Activated CD8-positive, alpha-beta memory T cell treated with anti-CD3 and anti-CD28 coated beads, Interleukin-2, amount 50 U/mL, for 4 hours (primary cell): ENCODE measurements around the gene CCDC89.

Experiments
- DNase-seq: peaks from one replicate; pipeline ENCODE4 v3.0.0-alpha.2; 2020

The CCDC89 gene

DNA sequence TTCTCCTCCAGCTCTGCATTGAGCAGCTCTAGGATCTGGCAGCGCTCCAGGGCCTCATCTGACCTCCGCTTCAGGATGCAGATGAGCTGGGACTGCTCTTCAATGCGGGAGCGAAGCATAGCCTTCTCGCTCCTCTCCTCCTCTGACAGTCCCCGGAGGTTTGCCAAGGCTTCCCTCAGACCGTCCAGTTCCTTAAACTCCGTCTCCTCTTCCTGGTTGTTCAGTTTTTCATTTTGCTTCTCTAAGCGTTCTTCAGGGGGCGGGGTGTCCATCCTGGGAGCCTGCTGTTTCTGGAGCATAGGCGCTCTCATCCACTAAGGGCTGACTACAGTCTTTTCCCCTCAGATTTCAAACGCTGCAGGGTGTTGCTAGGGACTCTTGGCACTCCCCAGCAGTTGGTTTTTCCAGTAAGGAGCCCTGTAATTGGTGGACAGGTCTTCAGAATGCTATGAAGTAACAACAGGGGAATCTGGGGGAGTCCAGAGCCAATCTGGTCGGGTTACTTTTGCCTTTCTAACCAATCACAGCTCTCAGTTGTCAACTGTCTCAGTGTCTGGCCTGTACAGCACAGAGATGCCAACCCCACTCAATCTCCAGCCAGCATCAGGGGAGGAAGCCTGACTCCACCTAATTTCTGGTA lies at the start of gene CCDC89:
Gene CCDC89, minus strand, starts transcription at position 376 of the 640 bp plus-strand sequence. Its CDS starts 65 bp downstream, at position 311.
- no peak for DNase-seq

DNA sequence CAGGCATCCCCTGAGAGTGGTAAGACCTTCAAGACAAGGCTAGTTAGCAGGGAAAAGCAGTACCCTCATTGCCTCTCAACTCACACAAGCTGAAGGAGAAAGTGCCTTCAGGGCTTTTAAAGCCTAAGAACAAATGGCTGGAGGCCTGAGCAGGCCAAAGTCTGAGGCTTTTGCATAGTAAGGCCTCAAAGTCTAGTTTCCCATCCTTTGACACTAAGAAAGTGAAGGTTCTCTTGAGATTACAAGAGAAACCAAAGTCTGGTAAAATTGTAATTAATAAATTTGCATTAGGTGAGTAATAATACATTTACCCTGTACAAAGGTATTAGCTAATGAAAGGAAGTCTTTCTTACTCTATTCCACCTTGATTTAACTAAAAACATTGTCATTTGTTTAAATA lies 47.0 kb upstream of the CCDC89 start:
- no peak for DNase-seq

DNA sequence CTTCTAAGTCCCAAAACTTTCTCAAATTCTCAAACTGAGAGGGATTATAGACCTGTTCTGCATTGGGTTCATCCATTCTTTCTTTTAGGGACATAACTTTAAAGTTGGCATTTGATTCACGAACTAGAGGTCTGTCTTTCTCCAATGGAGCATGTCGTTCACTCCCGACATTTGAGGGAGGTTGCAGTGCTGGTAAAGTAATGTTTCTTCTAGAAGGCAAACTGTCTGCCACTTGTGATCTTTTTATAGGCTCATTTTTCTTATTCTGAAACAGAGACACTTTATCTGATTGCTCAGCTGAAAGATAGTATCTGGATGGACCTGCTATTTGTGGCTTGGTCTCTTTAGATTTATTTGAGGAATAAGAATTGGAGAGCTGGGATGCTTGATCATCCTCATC lies 40.4 kb upstream of the CCDC89 start:
- no peak for DNase-seq

GRCh38 chr11:85725510-85726258 lies 39.7 kb upstream of the CCDC89 start:
- no peak for DNase-seq

GRCh38 chr11:85724748-85725465 lies 38.9 kb upstream of the CCDC89 start:
- no peak for DNase-seq

GRCh38 chr11:85723088-85723487 lies 37.1 kb upstream of the CCDC89 start:
- no peak for DNase-seq

- no peak for DNase-seq
Observed at GRCh38 chr11:85721191-85721590, 35.2 kb upstream of the CCDC89 start.

- no peak for DNase-seq
Observed at GRCh38 chr11:85718991-85719807, 33.2 kb upstream of the CCDC89 start.

DNA sequence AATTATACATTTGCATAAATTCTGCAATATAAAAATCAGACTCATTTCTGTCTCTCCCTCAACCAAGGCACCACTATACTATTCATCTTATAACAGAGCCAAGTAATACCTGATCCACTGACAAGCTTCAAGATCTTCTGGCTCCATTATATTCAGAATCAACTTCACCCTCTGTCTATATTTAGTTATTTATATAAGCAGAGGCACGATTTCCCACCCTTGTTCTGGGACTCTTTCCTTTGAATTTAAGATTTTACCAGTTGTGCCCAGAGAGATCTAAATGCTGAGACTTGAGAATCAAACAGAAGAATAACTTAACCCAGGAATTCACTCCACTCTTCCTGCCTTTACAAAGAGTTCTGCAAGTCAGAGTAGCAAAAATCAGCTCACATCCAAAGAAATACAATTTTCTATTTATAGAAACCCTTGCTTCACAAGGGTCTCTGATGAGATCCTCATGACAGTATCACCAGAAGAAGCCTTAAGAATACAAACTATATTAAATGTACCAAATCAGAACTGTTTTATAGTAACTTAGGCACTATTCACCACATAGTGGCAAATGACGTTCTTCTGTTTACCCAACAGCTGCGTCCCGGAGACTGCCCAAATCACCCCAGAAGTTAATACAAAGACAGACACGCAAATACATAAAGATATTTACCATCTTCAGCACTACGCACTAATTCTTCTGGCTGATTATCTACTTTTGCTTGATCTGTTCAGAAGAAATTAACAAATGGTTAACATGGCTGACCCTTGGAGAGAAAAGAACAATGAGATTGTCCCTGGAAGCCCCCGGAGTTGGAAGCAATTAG lies 32.3 kb upstream of the CCDC89 start:
- DNase-seq, result no peak

DNA sequence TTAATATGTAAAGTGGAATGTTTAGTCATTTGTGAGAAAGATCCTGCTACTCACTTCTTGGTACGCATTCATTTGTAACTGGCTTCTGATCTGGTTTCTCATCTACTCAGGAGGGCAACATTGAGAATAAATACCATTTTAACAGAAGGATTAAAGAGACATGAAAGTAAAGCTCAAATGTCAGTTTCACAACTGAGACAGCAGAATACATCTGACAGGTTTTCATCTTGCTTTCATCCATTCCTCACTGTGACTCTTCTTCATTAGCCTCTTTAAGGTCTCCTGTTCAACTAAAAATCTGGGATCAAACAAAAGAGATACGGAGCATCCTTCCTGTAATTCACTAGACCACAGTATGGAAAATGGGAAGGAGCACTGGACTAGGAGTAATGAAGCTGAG lies 31.4 kb upstream of the CCDC89 start:
- DNase-seq, result no peak

DNA sequence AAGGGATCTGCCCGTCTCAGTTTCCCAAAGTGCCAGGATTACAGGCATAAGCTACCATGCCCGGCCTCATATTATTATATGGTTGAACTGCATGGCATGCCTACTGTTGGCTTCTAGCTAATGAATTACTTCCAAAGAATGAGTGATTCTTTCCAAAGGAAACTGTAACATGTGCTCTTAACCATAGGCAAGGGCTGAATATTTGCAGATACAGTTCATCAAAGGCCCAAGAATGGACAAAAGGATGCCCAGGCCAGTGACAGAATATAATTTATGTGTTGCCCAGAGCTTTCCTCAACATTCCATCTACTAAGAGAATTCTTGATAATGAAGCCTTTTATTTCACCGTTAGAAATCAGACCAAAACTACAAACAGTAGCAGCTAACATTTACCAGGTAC lies 27.0 kb upstream of the CCDC89 start:
- DNase-seq, result no peak

GRCh38 chr11:85710917-85711316 lies 24.9 kb upstream of the CCDC89 start:
- DNase-seq, result no peak

DNA sequence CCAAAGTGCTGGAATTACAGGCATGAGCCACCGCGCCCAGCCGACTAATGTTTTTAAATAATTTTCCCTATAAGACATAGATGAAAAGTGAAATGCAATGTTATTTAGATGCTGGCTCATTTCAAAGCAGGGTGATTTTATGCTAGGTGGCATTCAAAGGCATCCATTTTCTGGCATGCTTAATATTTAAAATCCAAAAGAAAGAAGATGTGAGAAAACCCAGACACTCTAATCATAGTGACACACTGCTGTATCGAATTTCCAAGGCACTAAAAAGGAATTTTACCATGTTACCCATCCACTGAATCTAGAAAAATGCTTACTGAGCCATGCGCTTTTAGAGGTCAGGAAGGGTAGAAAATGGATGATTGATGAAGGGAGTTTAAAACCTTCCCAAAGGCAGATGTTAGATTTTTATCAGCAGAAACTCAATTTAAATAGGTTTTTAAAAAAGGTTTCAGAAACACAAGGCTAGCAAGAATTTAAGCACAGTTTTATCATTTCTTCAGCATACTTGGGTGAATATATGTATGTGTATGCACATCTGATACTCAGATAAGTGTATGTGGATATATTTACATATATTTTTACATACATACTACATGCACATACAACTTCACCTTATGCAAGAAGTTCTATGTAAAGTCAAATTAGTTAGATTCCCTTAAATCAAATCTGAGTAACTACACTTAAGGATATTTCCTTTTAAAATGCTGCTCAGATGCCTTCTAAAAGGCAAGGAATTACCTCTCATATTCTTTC lies 24.1 kb upstream of the CCDC89 start:
- no peak for DNase-seq

GRCh38 chr11:85705800-85706199 lies 19.8 kb upstream of the CCDC89 start:
- DNase-seq, result no peak

DNA sequence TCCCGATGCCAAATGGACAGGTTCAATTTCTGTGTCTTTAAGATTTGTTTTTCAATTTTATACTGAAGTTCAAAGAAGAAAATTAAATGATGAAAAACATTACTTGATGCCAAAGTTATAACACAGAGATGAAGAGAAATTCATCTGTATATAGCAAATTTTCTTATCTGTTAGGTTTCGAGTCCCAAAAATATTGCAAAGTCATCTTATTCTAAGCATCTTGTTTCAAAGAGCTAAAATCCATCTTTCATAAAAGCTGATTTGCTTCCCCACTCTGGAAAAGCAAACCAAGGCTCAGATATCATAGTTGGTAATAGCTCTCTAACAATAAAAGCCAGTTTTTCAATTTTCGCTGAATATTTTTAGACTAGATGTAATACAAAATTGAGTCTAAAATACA lies 19.0 kb upstream of the CCDC89 start:
- no peak for DNase-seq

DNA sequence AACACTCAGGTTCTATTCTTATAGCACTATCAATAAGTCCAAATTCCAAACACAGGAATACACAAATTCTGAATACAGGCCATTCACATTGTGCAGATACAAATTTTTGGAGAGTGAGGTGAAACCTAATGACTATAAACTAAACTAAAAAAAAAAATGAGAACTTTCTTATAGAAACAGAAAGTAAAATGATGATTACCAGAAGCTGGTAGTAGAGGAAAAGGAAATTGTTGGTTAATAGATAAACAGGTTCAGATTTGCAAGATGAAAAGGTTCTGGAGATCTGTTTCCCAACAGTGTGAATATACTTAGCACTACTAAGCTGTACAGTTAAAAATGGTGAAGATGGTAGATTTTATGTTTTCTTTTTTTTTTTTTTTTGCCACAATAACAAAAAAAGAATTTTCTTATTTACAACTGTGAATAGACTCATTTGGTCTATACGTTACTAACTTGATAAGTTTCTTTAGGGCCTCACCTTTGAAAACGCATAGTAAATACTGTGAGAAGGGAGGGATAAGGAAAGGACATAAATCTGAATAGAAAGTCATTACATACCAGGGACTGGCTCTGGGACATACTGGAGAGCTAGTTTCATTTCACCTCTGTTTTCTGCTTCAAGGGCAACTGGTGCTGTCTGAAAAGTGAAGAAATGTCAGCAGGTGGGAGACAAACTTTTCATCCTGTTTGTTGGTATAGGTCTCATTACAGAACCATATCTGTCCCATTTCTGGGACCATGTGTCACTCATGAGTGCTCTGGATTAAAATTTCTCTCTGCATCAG lies 14.2 kb upstream of the CCDC89 start:
- no peak for DNase-seq

DNA sequence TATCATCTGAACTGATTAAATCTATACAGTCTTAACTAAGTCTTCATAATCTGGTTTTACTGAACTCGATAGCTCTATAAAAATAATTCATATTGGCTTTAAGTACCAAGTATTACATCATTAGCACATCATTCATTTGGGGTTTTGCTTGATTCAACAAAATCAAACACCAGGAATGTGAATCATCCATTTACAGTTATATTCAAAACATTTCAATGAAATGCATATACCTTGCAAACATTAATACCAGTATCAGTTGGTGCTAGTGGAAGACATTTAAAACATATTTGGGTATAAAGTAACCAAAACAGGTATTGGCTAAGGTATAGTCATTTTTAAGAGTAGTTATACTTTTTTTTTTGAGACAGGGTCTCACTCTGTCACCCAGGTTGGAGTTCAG lies 12.2 kb upstream of the CCDC89 start:
- DNase-seq, result no peak

GRCh38 chr11:85697747-85698146 lies 11.8 kb upstream of the CCDC89 start:
- no peak for DNase-seq

- DNase-seq, result no peak
Observed at GRCh38 chr11:85695546-85695945, 9.6 kb upstream of the CCDC89 start.

DNA sequence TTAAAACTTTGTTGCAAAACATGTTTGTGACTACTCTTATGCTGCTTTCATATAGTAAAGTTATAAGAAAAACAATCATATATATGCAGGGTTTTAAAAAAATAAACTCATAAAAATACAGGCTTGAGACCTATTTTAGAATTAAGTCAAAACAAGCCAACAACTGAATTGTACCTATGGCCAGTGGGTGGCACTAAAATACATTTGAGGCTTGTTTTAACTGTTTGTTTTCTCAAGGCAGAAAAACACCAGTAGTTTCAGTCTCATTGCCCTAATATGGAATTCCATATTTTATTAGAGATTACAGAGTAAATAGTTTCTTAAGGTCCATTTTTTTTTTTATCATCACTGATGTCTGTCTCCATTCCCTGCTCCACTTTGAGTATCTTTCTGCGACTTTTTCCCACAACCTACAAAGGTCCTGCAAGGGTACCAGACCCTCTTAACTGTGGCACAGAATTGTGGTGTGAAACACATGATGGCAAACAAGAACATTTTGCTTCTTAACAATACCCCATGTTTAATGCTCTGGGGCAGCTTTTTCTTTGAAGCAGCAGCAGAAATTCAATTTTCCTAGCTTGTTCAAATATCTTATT lies 8.5 kb upstream of the CCDC89 start:
- DNase-seq, result no peak
